Measurements from ENCODE around the gene LRRC43. TPM values are rescaled to one million over a fixed set of nuclear protein-coding genes. Genes with fewer than 3 reads are reported as not detected.

Gene LRRC43
- total and polyA plus RNA-seq, 10 donors: 0.13 to 5.2 (median 0.82) TPM

GRCh38 chr12:122162976-122163375 lies 19.9 kb upstream of the LRRC43 start:
- DNase-seq: no peak
- 80 to 85% (median 85%) methylated on average over 3 of the region's 3 CpGs for whole genome bisulfite sequencing, 5 donors
- Histone ChIP-seq H3K4me1 (peaks cover 0 to 12% (median 0%) of the 10 kb centered on the region in 6 donors), H3K4me3 (no peak overlapping the region), H3K9me3 (no peaks in the 10 kb centered on the region), H3K36me3 (no peaks in the 10 kb centered on the region), H3K27me3 (replicated peaks in 1 of 7) (peaks cover 0 to 4% (median 0%) of the 10 kb centered on the region in 7 donors), H3K27ac (peak overlapping the region in 3 of 8 donors; percentile 67 to 71 (median 70))
- intact Hi-C loops (cut with DNase I; ENCODE audit: low total_unique reads): no loop called here
- TF ChIP-seq, protein P1, sequence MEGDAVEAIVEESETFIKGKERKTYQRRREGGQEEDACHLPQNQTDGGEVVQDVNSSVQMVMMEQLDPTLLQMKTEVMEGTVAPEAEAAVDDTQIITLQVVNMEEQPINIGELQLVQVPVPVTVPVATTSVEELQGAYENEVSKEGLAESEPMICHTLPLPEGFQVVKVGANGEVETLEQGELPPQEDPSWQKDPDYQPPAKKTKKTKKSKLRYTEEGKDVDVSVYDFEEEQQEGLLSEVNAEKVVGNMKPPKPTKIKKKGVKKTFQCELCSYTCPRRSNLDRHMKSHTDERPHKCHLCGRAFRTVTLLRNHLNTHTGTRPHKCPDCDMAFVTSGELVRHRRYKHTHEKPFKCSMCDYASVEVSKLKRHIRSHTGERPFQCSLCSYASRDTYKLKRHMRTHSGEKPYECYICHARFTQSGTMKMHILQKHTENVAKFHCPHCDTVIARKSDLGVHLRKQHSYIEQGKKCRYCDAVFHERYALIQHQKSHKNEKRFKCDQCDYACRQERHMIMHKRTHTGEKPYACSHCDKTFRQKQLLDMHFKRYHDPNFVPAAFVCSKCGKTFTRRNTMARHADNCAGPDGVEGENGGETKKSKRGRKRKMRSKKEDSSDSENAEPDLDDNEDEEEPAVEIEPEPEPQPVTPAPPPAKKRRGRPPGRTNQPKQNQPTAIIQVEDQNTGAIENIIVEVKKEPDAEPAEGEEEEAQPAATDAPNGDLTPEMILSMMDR (IDR thresholded peaks at IDR 0.05 in 8 of 11, conservative IDR thresholded peaks at IDR 0.05 in 3 of 11): no peak
- TF ChIP-seq POLR2A (IDR thresholded peaks at IDR 0.05) (no peak), POLR2AphosphoS5 (IDR thresholded peaks at IDR 0.05) (no peak)

GRCh38 chr12:122166422-122167349 lies 16.2 kb upstream of the LRRC43 start:
- WGBS, 5 donors: 69 to 85% (median 73%) methylated on average over 18 to 22 of the region's 22 CpGs
- TF ChIP-seq, protein P1 (IDR thresholded peaks at IDR 0.05 in 8 of 11, conservative IDR thresholded peaks at IDR 0.05 in 3 of 11): no peak
- TF ChIP-seq POLR2AphosphoS5 (IDR thresholded peaks at IDR 0.05): no peak
- H3K4me3 ChIP-seq: no peak overlapping the region
- peak overlapping the region in 1 of 8 donors; percentile 50 for H3K27ac ChIP-seq
- DNase-seq: no peak
- peaks cover 0 to 7% (median 0%) of the 10 kb centered on the region in 7 donors for H3K27me3 ChIP-seq (replicated peaks in 1 of 7)
- peaks cover 0 to 12% (median 0%) of the 10 kb centered on the region in 6 donors for H3K4me1 ChIP-seq
- intact Hi-C loops (cut with DNase I; ENCODE audit: low total_unique reads): no loop called here
- H3K9me3 ChIP-seq: no peaks in the 10 kb centered on the region
- H3K36me3 ChIP-seq: no peaks in the 10 kb centered on the region

- intact Hi-C loops (cut with DNase I; ENCODE audit: low total_unique reads): no loop called here
- peak overlapping the region in 1 of 8 donors; percentile 50 for H3K27ac ChIP-seq
- H3K36me3 ChIP-seq: no peaks in the 10 kb centered on the region
- H3K4me3 ChIP-seq: no peak overlapping the region
- no peak for TF ChIP-seq POLR2A (IDR thresholded peaks at IDR 0.05)
- no peak for TF ChIP-seq POLR2AphosphoS5 (IDR thresholded peaks at IDR 0.05)
- WGBS, 5 donors: 78 to 84% (median 82%) methylated on average over 10 of the region's 10 CpGs
- H3K9me3 ChIP-seq: no peaks in the 10 kb centered on the region
- peaks cover 0 to 8% (median 0%) of the 10 kb centered on the region in 7 donors for H3K27me3 ChIP-seq (replicated peaks in 1 of 7)
- no peak for DNase-seq
- H3K4me1 ChIP-seq: peaks cover 0 to 8% (median 0%) of the 10 kb centered on the region in 6 donors
These were observed 15.5 kb upstream of the LRRC43 start for GRCh38 chr12:122167356-122167925.

- no peaks in the 10 kb centered on the region for H3K36me3 ChIP-seq
- intact Hi-C loops (cut with DNase I; ENCODE audit: low total_unique reads): no loop called here
- no peaks in the 10 kb centered on the region for H3K4me1 ChIP-seq
- no peak overlapping the region for H3K27ac ChIP-seq
- TF ChIP-seq POLR2A (IDR thresholded peaks at IDR 0.05) (no peak), POLR2AphosphoS5 (IDR thresholded peaks at IDR 0.05) (no peak)
- TF ChIP-seq, protein P1 (IDR thresholded peaks at IDR 0.05 in 8 of 11, conservative IDR thresholded peaks at IDR 0.05 in 3 of 11): no peak
- 86 to 97% (median 92%) methylated on average over 3 of the region's 3 CpGs for WGBS, 5 donors
- no peak for DNase-seq
- H3K9me3 ChIP-seq: no peaks in the 10 kb centered on the region
- H3K4me3 ChIP-seq: no peak overlapping the region
- H3K27me3 ChIP-seq (replicated peaks in 1 of 7): peaks cover 0 to 8% (median 0%) of the 10 kb centered on the region in 7 donors
These were observed 14.4 kb upstream of the LRRC43 start for GRCh38 chr12:122168492-122168891.
